Measurements from ENCODE around the gene SMOC2.
"Not testable (repeated sequence)": the region's sequence is repeated elsewhere in the genome, so short reads cannot be mapped to it uniquely, and the experiment has no call there.

SMOC2 gene

GRCh38 chr6:168563656-168564055 lies 122.7 kb downstream of the SMOC2 start:
- H3K27me3 ChIP-seq (ENCODE audit: low read depth, low read length), result no peaks in the 10 kb centered on the region
- no peaks in the 10 kb centered on the region for H3K9me3 ChIP-seq (ENCODE audit: insufficient read depth, low read length)
- no peaks in the 10 kb centered on the region for H3K36me3 ChIP-seq (replicated peaks; ENCODE audit: low read depth, low read length)
- no peak overlapping the region for H3K9ac ChIP-seq (ENCODE audit: low read length)
- no peak overlapping the region for H3K27ac ChIP-seq (ENCODE audit: low read length)
- no peaks in the 10 kb centered on the region for H4K20me1 ChIP-seq (ENCODE audit: insufficient read depth, low read length)
- H3K4me3 ChIP-seq (ENCODE audit: low read length), result no peak overlapping the region
- no peak overlapping the region for H3K4me2 ChIP-seq (ENCODE audit: low read length)
- no peaks in the 10 kb centered on the region for H3K79me2 ChIP-seq (ENCODE audit: low read length)
- H2AFZ ChIP-seq (ENCODE audit: low read depth, low read length), result no peak overlapping the region
- no peak for TF ChIP-seq CTCF (IDR thresholded peaks at IDR 0.05; ENCODE audit: low read depth, low read length)
- no peak for TF ChIP-seq EZH2phosphoT487 (IDR thresholded peaks at IDR 0.05; ENCODE audit: low read depth)
- H3K4me1 ChIP-seq (ENCODE audit: low read length), result no peaks in the 10 kb centered on the region

GRCh38 chr6:168565112-168565511 lies 124.1 kb downstream of the SMOC2 start:
- no peak overlapping the region for H3K4me3 ChIP-seq (ENCODE audit: low read length)

GRCh38 chr6:168570211-168570610 lies 129.2 kb downstream of the SMOC2 start:
- Histone ChIP-seq H3K27me3 (ENCODE audit: low read depth, low read length) (no peaks in the 10 kb centered on the region), H3K27ac (ENCODE audit: low read length) (no peak overlapping the region), H4K20me1 (ENCODE audit: insufficient read depth, low read length) (no peaks in the 10 kb centered on the region), H3K4me3 (ENCODE audit: low read length) (no peak overlapping the region), H3K9ac (ENCODE audit: low read length) (no peak overlapping the region), H3K36me3 (replicated peaks; ENCODE audit: low read depth, low read length) (no peaks in the 10 kb centered on the region), H3K4me2 (ENCODE audit: low read length) (no peak overlapping the region), H3K79me2 (ENCODE audit: low read length) (no peaks in the 10 kb centered on the region), H3K9me3 (ENCODE audit: insufficient read depth, low read length) (no peaks in the 10 kb centered on the region), H3K4me1 (ENCODE audit: low read length) (no peaks in the 10 kb centered on the region), H2AFZ (ENCODE audit: low read depth, low read length) (no peak overlapping the region)
- TF ChIP-seq EZH2phosphoT487 (IDR thresholded peaks at IDR 0.05; ENCODE audit: low read depth) (no peak), CTCF (IDR thresholded peaks at IDR 0.05; ENCODE audit: low read depth, low read length) (no peak)

More at GRCh38 chr6:168565112-168565511, 124.1 kb downstream of the SMOC2 start:
- Histone ChIP-seq H3K27ac (ENCODE audit: low read length) (no peak overlapping the region), H3K27me3 (ENCODE audit: low read depth, low read length) (no peaks in the 10 kb centered on the region), H2AFZ (ENCODE audit: low read depth, low read length) (no peak overlapping the region), H3K9ac (ENCODE audit: low read length) (no peak overlapping the region), H3K9me3 (ENCODE audit: insufficient read depth, low read length) (no peaks in the 10 kb centered on the region), H4K20me1 (ENCODE audit: insufficient read depth, low read length) (no peaks in the 10 kb centered on the region), H3K36me3 (replicated peaks; ENCODE audit: low read depth, low read length) (no peaks in the 10 kb centered on the region), H3K4me1 (ENCODE audit: low read length) (no peaks in the 10 kb centered on the region), H3K4me2 (ENCODE audit: low read length) (no peak overlapping the region), H3K79me2 (ENCODE audit: low read length) (no peaks in the 10 kb centered on the region)
- no peak for TF ChIP-seq CTCF (IDR thresholded peaks at IDR 0.05; ENCODE audit: low read depth, low read length)
- TF ChIP-seq EZH2phosphoT487 (IDR thresholded peaks at IDR 0.05; ENCODE audit: low read depth), result no peak

- H3K4me1 ChIP-seq (ENCODE audit: low read length), result no peaks in the 10 kb centered on the region
- H3K79me2 ChIP-seq (ENCODE audit: low read length), result no peaks in the 10 kb centered on the region
- no peaks in the 10 kb centered on the region for H3K36me3 ChIP-seq (replicated peaks; ENCODE audit: low read depth, low read length)
- no peaks in the 10 kb centered on the region for H4K20me1 ChIP-seq (ENCODE audit: insufficient read depth, low read length)
- H3K4me2 ChIP-seq (ENCODE audit: low read length), result no peak overlapping the region
- H3K4me3 ChIP-seq (ENCODE audit: low read length), result no peak overlapping the region
- no peaks in the 10 kb centered on the region for H3K27me3 ChIP-seq (ENCODE audit: low read depth, low read length)
- no peaks in the 10 kb centered on the region for H3K9me3 ChIP-seq (ENCODE audit: insufficient read depth, low read length)
- no peak overlapping the region for H3K9ac ChIP-seq (ENCODE audit: low read length)
- H2AFZ ChIP-seq (ENCODE audit: low read depth, low read length), result no peak overlapping the region
- TF ChIP-seq CTCF (IDR thresholded peaks at IDR 0.05; ENCODE audit: low read depth, low read length) (no peak), EZH2phosphoT487 (IDR thresholded peaks at IDR 0.05; ENCODE audit: low read depth) (no peak)
- H3K27ac ChIP-seq (ENCODE audit: low read length), result no peak overlapping the region
These were observed 130.3 kb downstream of the SMOC2 start for GRCh38 chr6:168571268-168571667.

- H3K36me3 ChIP-seq (replicated peaks; ENCODE audit: low read depth, low read length); H3K9me3 ChIP-seq (ENCODE audit: insufficient read depth, low read length); H2AFZ ChIP-seq (ENCODE audit: low read depth, low read length); H3K9ac ChIP-seq (ENCODE audit: low read length); H3K4me2 ChIP-seq (ENCODE audit: low read length); H3K4me3 ChIP-seq (ENCODE audit: low read length); H4K20me1 ChIP-seq (ENCODE audit: insufficient read depth, low read length); H3K79me2 ChIP-seq (ENCODE audit: low read length); H3K27me3 ChIP-seq (ENCODE audit: low read depth, low read length); H3K4me1 ChIP-seq (ENCODE audit: low read length); H3K27ac ChIP-seq (ENCODE audit: low read length): not testable (repeated sequence)
These were observed 132.4 kb downstream of the SMOC2 start for GRCh38 chr6:168573276-168573835.

Data from OCI-LY3 (cell line).